Tibial nerve (tissue), 4 donors: ENCODE data around the gene ATXN7L3B. TPM values are rescaled to one million over a fixed set of nuclear protein-coding genes. Genes with fewer than 3 reads are reported as not detected.

Source experiments
- DNase-seq, 2 donors: peaks; one replicate each; pipeline ENCODE4 v3.0.0-alpha.2; 2019; ENCODE audit warnings: low spot score in 2 of 2
- H3K27ac ChIP-seq, 4 donors: fragments of 200-600 bp; sonication (generic) in 3 of 4; one replicate each; pipeline ENCODE4 v1.5.1; 2017 to 2019; ENCODE audit warnings: mild to moderate bottlenecking in 1 of 4
- H3K27me3 ChIP-seq, 2 donors: fragments of 200-600 bp; sonication (generic) in 1 of 2; one replicate each; pipeline versions ENCODE4 v1.5.1 to v1.6.0; 2017 to 2019
- H3K36me3 ChIP-seq, 3 donors: fragments of 200-600 bp; sonication (generic); one replicate each; pipeline ENCODE4 v1.5.1; 2018 to 2019
- H3K4me1 ChIP-seq, 4 donors: fragments of 200-600 bp; sonication (generic) in 3 of 4; one replicate each; pipeline ENCODE4 v1.5.1; 2017 to 2019
- H3K4me3 ChIP-seq, 4 donors: fragments of 200-600 bp; sonication (generic) in 3 of 4; one replicate each; pipeline ENCODE4 v1.5.1; 2017 to 2019; ENCODE audit warnings: mild to moderate bottlenecking in 1 of 4, moderate library complexity in 1 of 4
- H3K9me3 ChIP-seq, 4 donors: fragments of 200-600 bp; sonication (generic) in 3 of 4; one replicate each; pipeline ENCODE4 v1.5.1; 2017 to 2019
- EP300 ChIP-seq, 2 donors: sonication (generic); formaldehyde crosslinking; IDR thresholded peaks; one replicate each; pipeline ENCODE4 v1.6.1; 2017; ENCODE audit warnings: antibody characterized with exemption in 2 of 2, mild to moderate bottlenecking in 1 of 2
- POLR2A ChIP-seq, 2 donors: fragments of 450-650 bp; IDR thresholded peaks; one replicate each; pipeline ENCODE4 v1.6.1; 2017; ENCODE audit warnings: antibody characterized with exemption in 2 of 2, mild to moderate bottlenecking in 2 of 2, moderate library complexity in 2 of 2
- WGBS, 2 donors: methylation state at CpG; one replicate each; pipeline ENCODE4 v1.1.5; 2018; 5-methylcytosine and 5-hydroxymethylcytosine counted together
- total RNA-seq, 4 donors: library from RNA; depleted of rRNA; stranded (reverse); fragments of >200 nt; gene quantifications; one replicate each; pipeline ENCODE4 v1.1.0, GENCODE V29; 2016
- TF ChIP-seq, protein P1 (sequence below), 5 experiments: fragments of 200-600 bp in 3 of 5; fragments of 450-650 bp in 2 of 5; sonication (generic) in 3 of 5; IDR thresholded peaks; one replicate each; pipeline ENCODE4 v1.5.1; 2016 to 2019; ENCODE audit warnings: antibody characterized with exemption in 5 of 5, mild to moderate bottlenecking in 3 of 5, moderate library complexity in 2 of 5

ATXN7L3B gene
- total RNA-seq, 4 donors from 2014 or later: 15.3 to 22.0 (median 18.5) TPM

DNA sequence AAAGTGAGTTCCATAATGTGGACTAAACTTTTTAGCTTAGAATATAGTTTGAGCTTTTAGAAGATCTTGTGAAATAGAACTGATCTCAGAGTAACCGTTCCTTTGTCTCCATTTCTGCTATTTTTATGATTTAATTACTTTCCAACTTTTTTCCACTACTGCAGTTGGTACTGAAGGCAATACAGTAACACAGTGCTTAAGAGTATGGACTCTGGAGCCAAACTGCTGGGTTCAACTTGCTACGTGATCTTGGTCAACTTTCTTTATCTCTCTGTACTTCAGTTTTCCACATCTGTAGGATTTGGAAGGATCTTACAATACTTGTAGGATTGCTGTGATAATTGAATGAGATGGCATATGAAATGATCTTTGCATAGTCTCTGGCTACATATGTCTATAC is 40.9 kb downstream of the ATXN7L3B start:
- DNase-seq: no peak
- no peaks in the 10 kb centered on the region for H3K36me3 ChIP-seq
- WGBS, 2 donors: 86 to 92% methylated on average over 2 of the region's 2 CpGs
- H3K4me1 ChIP-seq: no peaks in the 10 kb centered on the region
- no peaks in the 10 kb centered on the region for H3K27me3 ChIP-seq
- TF ChIP-seq, protein P1, sequence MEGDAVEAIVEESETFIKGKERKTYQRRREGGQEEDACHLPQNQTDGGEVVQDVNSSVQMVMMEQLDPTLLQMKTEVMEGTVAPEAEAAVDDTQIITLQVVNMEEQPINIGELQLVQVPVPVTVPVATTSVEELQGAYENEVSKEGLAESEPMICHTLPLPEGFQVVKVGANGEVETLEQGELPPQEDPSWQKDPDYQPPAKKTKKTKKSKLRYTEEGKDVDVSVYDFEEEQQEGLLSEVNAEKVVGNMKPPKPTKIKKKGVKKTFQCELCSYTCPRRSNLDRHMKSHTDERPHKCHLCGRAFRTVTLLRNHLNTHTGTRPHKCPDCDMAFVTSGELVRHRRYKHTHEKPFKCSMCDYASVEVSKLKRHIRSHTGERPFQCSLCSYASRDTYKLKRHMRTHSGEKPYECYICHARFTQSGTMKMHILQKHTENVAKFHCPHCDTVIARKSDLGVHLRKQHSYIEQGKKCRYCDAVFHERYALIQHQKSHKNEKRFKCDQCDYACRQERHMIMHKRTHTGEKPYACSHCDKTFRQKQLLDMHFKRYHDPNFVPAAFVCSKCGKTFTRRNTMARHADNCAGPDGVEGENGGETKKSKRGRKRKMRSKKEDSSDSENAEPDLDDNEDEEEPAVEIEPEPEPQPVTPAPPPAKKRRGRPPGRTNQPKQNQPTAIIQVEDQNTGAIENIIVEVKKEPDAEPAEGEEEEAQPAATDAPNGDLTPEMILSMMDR (IDR thresholded peaks at IDR 0.05): no peak
- TF ChIP-seq EP300 (IDR thresholded peaks at IDR 0.05): no peak
- no peak for TF ChIP-seq POLR2A (IDR thresholded peaks at IDR 0.05)
- H3K4me3 ChIP-seq: no peak overlapping the region
- H3K27ac ChIP-seq: no peak overlapping the region
- peaks cover 0 to 2% (median 0%) of the 10 kb centered on the region in 4 donors for H3K9me3 ChIP-seq

DNA sequence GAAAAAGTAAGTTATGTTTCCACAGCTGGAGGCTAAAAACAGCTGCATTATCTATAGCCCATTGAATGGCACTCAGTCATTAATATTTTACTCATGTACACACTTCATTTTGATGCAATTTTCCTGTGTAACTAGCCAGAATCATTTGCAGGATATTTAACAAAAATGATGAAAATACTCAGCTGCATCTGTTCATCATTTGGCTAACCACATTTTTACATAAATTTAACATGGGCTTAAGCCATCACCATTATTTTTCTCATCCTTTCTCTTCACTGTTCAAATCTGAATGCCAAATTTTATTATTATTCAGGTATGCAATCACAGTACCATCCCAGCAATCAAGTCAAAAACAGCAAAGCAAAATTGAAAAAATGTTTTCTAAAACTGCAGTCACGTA is 41.8 kb downstream of the ATXN7L3B start:
- Histone ChIP-seq H3K9me3 (no peaks in the 10 kb centered on the region), H3K27ac (no peak overlapping the region), H3K27me3 (no peaks in the 10 kb centered on the region), H3K36me3 (no peaks in the 10 kb centered on the region), H3K4me1 (no peaks in the 10 kb centered on the region), H3K4me3 (no peak overlapping the region)
- no peak for TF ChIP-seq EP300 (IDR thresholded peaks at IDR 0.05)
- TF ChIP-seq POLR2A (IDR thresholded peaks at IDR 0.05): no peak
- TF ChIP-seq, protein P1 (IDR thresholded peaks at IDR 0.05): no peak
- 57 to 69% methylated on average over 1 of the region's 1 CpG for WGBS, 2 donors
- no peak for DNase-seq

DNA sequence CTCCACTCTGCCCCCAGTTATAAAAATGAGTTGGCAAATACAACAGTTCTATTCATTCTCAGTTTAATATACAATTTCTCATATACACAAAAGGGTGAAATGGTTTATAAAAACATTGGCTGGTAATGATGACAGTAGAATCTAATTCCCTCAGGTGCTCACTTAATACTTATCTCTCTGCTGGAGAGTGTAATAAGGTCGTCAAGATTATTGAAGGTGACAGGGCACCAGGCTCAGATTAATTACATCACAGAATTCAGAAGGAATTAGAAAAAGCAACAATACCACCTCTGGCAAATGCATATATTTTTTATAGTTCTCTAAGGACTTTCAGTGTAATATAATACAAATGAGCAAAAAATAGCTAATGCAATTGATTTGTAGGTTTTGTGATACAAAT is 42.3 kb downstream of the ATXN7L3B start:
- Histone ChIP-seq H3K36me3 (no peaks in the 10 kb centered on the region), H3K27ac (no peak overlapping the region), H3K4me1 (no peaks in the 10 kb centered on the region), H3K27me3 (no peaks in the 10 kb centered on the region), H3K4me3 (no peak overlapping the region), H3K9me3 (no peaks in the 10 kb centered on the region)
- DNase-seq: no peak
- TF ChIP-seq, protein P1 (IDR thresholded peaks at IDR 0.05): no peak
- TF ChIP-seq EP300 (IDR thresholded peaks at IDR 0.05) (no peak), POLR2A (IDR thresholded peaks at IDR 0.05) (no peak)
- 55 to 65% methylated on average over 1 of the region's 1 CpG for WGBS, 2 donors

DNA sequence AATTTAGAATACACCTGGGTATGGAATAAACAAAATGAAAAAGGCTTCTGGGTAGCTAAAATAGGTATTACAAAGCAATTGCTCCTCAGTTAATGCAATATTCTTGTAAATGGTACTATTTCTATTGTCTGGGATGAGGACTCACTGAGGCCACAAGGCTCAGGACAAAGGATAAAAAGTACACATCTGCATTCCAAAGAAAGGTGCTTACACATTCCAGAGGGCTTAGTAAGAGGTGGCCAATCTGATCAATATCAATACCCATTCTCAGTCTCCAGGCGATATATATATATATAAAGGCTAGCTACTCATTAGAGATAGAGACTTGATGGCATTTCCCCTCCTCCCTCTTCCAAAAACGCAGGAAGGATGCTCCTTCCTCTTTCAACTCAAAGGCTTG is 43.8 kb downstream of the ATXN7L3B start:
- TF ChIP-seq POLR2A (IDR thresholded peaks at IDR 0.05) (no peak), EP300 (IDR thresholded peaks at IDR 0.05) (no peak)
- TF ChIP-seq, protein P1 (IDR thresholded peaks at IDR 0.05): no peak
- 61 to 71% methylated on average over 2 of the region's 2 CpGs for WGBS, 2 donors
- H3K4me1 ChIP-seq: peaks cover 0 to 5% (median 0%) of the 10 kb centered on the region in 4 donors
- no peak overlapping the region for H3K27ac ChIP-seq
- no peaks in the 10 kb centered on the region for H3K9me3 ChIP-seq
- no peak for DNase-seq
- H3K36me3 ChIP-seq: no peaks in the 10 kb centered on the region
- no peaks in the 10 kb centered on the region for H3K27me3 ChIP-seq
- no peak overlapping the region for H3K4me3 ChIP-seq

DNA sequence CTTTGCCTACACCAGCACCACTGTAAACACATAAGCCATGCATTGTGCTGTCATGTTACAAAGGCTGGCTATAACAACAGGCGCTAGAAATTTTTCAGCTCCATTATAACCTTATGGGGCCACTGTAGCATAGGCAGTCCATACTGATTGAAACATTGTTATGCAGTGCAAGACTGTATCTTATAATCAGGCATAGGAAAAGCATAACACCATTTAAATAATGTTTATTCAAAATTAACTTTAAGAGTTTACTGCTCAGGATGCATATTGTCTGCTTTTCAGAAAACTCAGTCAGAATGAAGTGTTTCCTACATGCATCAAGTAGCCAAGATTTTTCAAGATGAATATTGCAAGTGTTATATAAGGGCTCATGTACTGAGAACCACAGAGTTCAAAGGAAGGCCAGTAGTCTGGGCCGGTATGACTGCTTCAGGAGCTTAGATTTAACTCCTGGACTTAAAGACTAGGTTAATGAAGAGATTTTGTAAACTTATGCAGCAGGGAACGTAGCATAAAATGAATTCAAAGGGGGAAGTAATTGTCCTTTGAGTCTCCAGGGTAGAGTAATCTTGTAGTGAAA is 46.9 kb downstream of the ATXN7L3B start:
- WGBS, 2 donors: 35 to 52% methylated on average over 3 of the region's 3 CpGs
- Histone ChIP-seq H3K27me3 (no peaks in the 10 kb centered on the region), H3K27ac (no peak overlapping the region), H3K4me3 (no peak overlapping the region), H3K9me3 (no peaks in the 10 kb centered on the region), H3K36me3 (no peaks in the 10 kb centered on the region), H3K4me1 (peaks cover 0 to 11% (median 0%) of the 10 kb centered on the region in 4 donors)
- DNase-seq: no peak
- no peak for TF ChIP-seq POLR2A (IDR thresholded peaks at IDR 0.05)
- TF ChIP-seq EP300 (IDR thresholded peaks at IDR 0.05): no peak
- TF ChIP-seq, protein P1 (IDR thresholded peaks at IDR 0.05): no peak
